Fibroblast of lung (primary cell): Measurements from ENCODE around the gene MMP25.

Source experiments
- CTCF ChIP-seq, 2 donors: IDR thresholded peaks in 1 of 2; conservative IDR thresholded peaks in 1 of 2; 1 replicate in 1 of 2; 2 replicates in 1 of 2; pipeline ENCODE4 v1.5.1; 2011 to 2012; ENCODE audit warnings: low read length in 2 of 2, control low read depth in 1 of 2, inconsistent platforms in 1 of 2, low read depth in 1 of 2, mild to moderate bottlenecking in 1 of 2
- EZH2 ChIP-seq: IDR thresholded peaks from 2 replicates; pipeline ENCODE4 v1.5.1; 2012; ENCODE audit warnings: low read length, control low read depth, mild to moderate bottlenecking; ENCODE audit errors: missing control alignments

- TF ChIP-seq CTCF (conservative IDR thresholded peaks at IDR 0.05 in 1 of 2, IDR thresholded peaks at IDR 0.05 in 1 of 2; ENCODE audit: low read depth in 1 of 2, low read length in 2 of 2) (no peak), EZH2 (peak; percentile 65)
Measured at GRCh38 chr16:3029491-3030221, 16.7 kb upstream of the MMP25 start.
